ENCODE measurements around the gene TBC1D1. TPM values are rescaled to one million over a fixed set of nuclear protein-coding genes. Genes with fewer than 3 reads are reported as not detected.

Gene TBC1D1
- polyA plus RNA-seq, 1 experiment: 50.7 TPM

DNA sequence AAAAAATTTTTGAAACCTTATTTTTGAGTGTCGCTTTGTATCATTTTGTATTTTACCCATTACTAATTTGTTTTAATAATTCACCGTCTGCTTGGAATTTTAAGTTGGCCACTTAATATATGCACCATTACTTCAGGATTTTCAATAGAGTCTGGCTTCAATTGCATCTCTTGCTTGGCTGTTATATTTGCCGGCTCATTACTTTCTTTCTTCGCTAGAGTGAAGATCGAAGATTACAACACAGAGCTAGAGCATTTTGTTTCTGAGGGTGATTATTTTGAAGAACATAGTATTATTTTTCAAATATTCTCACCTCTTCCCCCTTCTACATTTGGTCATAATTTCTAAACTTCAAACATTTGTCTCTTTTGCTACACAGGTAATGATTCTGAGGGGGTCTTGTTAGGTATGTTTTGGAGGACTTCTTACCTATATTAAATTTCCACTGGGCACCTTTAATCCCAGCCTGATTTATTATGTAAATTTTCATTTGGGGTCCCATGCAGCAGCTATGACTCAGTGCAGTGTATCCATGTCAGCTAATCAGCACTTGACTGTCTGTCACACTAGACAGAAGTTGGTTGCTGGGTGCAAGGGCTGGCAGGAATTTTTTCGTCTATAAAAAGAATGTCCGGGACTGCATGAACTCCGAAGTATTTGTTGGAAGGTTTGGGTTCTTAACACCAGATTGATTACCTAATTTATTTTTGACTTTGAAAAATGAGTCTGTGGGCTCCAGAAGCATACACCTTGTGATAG is 18.6 kb downstream of the TBC1D1 start:
- Histone ChIP-seq H3K9me3 (ENCODE audit: control insufficient read depth, insufficient read depth, low read length) (no peaks in the 10 kb centered on the region), H3K4me3 (ENCODE audit: low read depth, low read length) (no peak overlapping the region), H3K27me3 (ENCODE audit: control insufficient read depth, insufficient read depth, low read length) (no peaks in the 10 kb centered on the region), H3K27ac (ENCODE audit: low read depth, low read length) (no peak overlapping the region)
- ChIA-PET CTCF (interaction anchor here (0.6 to 1.4 kb wide), 2 partner anchors 18 to 307 kb away, joined by 3 read pairs; no protein-coding TSS in a partner anchor), POLR2A (no interaction called here)
- no peak for DNase-seq (ENCODE audit: low read depth, low spot score)
- TF ChIP-seq, protein P1, sequence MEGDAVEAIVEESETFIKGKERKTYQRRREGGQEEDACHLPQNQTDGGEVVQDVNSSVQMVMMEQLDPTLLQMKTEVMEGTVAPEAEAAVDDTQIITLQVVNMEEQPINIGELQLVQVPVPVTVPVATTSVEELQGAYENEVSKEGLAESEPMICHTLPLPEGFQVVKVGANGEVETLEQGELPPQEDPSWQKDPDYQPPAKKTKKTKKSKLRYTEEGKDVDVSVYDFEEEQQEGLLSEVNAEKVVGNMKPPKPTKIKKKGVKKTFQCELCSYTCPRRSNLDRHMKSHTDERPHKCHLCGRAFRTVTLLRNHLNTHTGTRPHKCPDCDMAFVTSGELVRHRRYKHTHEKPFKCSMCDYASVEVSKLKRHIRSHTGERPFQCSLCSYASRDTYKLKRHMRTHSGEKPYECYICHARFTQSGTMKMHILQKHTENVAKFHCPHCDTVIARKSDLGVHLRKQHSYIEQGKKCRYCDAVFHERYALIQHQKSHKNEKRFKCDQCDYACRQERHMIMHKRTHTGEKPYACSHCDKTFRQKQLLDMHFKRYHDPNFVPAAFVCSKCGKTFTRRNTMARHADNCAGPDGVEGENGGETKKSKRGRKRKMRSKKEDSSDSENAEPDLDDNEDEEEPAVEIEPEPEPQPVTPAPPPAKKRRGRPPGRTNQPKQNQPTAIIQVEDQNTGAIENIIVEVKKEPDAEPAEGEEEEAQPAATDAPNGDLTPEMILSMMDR (IDR thresholded peaks at IDR 0.05; ENCODE audit: low read depth, low read length): no peak

DNA sequence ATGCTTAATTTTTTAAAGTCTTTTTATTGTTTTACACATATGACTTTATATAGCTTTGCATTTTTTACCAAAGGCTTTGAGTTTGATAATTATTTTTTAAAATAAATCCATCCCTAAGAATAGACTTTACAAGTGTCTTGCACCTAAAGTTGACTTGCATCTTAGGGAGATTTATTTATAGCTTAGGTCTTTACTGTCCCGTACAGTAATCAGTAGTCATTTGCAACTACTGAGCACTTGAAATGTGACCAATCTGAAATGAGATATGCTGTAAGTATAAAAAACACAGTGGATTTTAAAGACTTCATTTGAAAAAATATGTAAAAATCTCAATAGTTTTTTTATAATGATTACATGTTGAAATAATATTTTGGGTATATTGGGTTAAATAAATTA is 19.2 kb downstream of the TBC1D1 start:
- H3K4me3 ChIP-seq (ENCODE audit: low read depth, low read length): no peak overlapping the region
- ChIA-PET POLR2A (no interaction called here), CTCF (interaction anchor here (1.4 kb wide), 1 partner anchor 307 kb away, joined by 3 read pairs; no protein-coding TSS in a partner anchor)
- no peak for DNase-seq (ENCODE audit: low read depth, low spot score)
- no peaks in the 10 kb centered on the region for H3K27me3 ChIP-seq (ENCODE audit: control insufficient read depth, insufficient read depth, low read length)
- H3K27ac ChIP-seq (ENCODE audit: low read depth, low read length): no peak overlapping the region
- TF ChIP-seq, protein P1 (IDR thresholded peaks at IDR 0.05; ENCODE audit: low read depth, low read length): no peak
- no peaks in the 10 kb centered on the region for H3K9me3 ChIP-seq (ENCODE audit: control insufficient read depth, insufficient read depth, low read length)

GRCh38 chr4:37914539-37914938 is 23.7 kb downstream of the TBC1D1 start:
- Histone ChIP-seq H3K4me3 (ENCODE audit: low read depth, low read length) (no peak overlapping the region), H3K9me3 (ENCODE audit: control insufficient read depth, insufficient read depth, low read length) (no peaks in the 10 kb centered on the region), H3K27me3 (ENCODE audit: control insufficient read depth, insufficient read depth, low read length) (peaks cover 4% of the 10 kb centered on the region), H3K27ac (ENCODE audit: low read depth, low read length) (no peak overlapping the region)
- POLR2A ChIA-PET: no interaction called here
- DNase-seq (ENCODE audit: low read depth, low spot score): no peak
- CTCF ChIA-PET: interaction anchor here (0.6 kb wide), 1 partner anchor 89 kb away, joined by 3 read pairs; no protein-coding TSS in a partner anchor
- TF ChIP-seq, protein P1 (IDR thresholded peaks at IDR 0.05; ENCODE audit: low read depth, low read length): no peak

DNA sequence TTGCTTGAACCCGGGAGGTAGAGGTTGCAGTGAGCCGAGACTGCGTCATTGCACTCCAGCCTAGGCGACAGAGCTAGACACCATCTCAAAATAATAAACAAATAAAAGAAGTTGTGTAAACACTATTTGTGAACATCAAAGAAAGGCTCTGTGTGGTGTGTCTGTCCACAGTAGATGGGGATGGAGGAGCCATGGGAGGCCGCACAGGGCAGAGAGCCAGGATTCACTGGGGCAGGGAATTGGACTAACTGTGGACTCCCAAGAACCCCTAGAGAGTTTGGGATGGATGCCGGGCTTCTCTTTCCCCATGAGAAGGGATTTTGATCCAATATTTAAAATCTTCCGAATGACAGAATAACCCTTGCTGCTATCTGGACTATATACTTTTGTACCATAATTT is 26.5 kb downstream of the TBC1D1 start:
- ChIA-PET CTCF (interaction anchor here (1.1 kb wide), 1 partner anchor 18 kb away, joined by 3 read pairs; no protein-coding TSS in a partner anchor), POLR2A (no interaction called here)

DNA sequence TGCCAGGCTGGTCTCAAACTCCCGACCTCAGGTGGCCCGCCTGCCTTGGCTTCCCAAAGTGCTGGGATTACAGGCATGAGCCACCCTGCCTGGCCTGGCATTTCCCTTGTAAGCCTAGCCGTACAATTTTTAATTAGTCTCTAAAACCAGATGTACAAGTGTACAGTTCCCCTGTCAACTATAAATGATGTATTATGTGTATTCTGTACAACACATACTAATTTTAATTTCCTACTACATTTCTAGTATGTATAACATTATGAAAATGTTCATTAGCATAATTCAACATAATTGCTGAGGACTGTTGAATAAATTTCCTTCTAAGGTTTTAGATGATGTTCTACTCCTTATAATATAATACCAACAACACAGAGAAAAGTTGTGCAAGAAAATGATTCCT is 27.8 kb downstream of the TBC1D1 start:
- Histone ChIP-seq H3K27me3 (ENCODE audit: control insufficient read depth, insufficient read depth, low read length) (peaks cover 4% of the 10 kb centered on the region), H3K9me3 (ENCODE audit: control insufficient read depth, insufficient read depth, low read length) (no peaks in the 10 kb centered on the region), H3K4me3 (ENCODE audit: low read depth, low read length) (no peak overlapping the region), H3K27ac (ENCODE audit: low read depth, low read length) (no peak overlapping the region)
- no peak for DNase-seq (ENCODE audit: low read depth, low spot score)
- ChIA-PET CTCF (interaction anchor here (1.1 kb wide), 1 partner anchor 17 kb away, joined by 3 read pairs; no protein-coding TSS in a partner anchor), POLR2A (no interaction called here)
- TF ChIP-seq, protein P1 (IDR thresholded peaks at IDR 0.05; ENCODE audit: low read depth, low read length): no peak

More for the DNA sequence above, 26.5 kb downstream of the TBC1D1 start:
- no peaks in the 10 kb centered on the region for H3K9me3 ChIP-seq (ENCODE audit: control insufficient read depth, insufficient read depth, low read length)
- H3K27ac ChIP-seq (ENCODE audit: low read depth, low read length): no peak overlapping the region
- no peak overlapping the region for H3K4me3 ChIP-seq (ENCODE audit: low read depth, low read length)
- DNase-seq (ENCODE audit: low read depth, low spot score): no peak
- peaks cover 4% of the 10 kb centered on the region for H3K27me3 ChIP-seq (ENCODE audit: control insufficient read depth, insufficient read depth, low read length)
- TF ChIP-seq, protein P1 (IDR thresholded peaks at IDR 0.05; ENCODE audit: low read depth, low read length): no peak

All from AG04450 (cell line).